HCEC 1CT (cell line): ENCODE measurements around the gene NHLH2.

ENCODE experiments used
- DNase-seq: peaks from one replicate; pipeline ENCODE4 v3.0.0-alpha.2; 2017

The NHLH2 gene

DNA sequence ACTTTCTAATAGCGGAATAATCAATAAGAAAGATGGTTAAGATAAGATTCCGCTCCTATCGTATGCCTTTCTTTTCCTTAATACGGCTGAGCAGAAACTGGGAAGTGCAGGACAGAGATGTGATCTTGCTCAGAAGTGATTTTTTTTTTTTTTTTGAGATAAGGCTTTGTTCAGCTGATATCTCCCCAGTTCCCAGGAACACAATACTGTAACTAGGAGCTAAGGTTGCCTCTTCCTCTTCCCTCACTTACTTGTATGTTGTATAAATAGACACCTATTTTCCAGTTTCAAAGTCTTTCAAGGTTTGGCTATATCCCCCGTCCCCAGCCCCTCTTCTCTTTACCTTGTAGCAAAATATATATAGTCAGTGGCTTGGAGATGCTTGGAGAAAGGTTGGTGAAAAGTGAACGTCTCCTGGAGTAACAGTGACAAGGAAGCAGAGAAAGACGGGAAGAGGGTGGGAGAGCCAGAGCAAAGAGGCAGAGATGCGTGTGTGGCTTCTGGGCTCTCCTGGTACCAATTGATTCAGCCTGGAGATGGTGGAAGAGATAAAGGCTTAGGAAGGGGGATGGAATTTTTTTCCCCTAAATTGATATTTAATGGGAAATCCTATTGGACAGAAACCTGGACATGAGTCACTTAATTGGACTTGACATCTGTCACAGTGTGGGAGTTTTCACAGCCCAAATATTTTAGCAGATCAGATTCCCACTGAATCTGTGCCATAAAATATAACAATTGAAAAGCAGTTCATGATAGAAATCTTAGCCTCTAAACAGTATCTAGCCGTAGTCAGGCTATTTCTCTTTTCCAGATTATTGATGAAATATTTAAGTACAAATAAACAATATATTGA, at the start of gene NHLH2:
Gene NHLH2, minus strand, starts transcription at position 522 of the 856 bp plus-strand sequence. CDS start 2,754 bp downstream, outside the sequence.
- no peak for DNase-seq

DNA sequence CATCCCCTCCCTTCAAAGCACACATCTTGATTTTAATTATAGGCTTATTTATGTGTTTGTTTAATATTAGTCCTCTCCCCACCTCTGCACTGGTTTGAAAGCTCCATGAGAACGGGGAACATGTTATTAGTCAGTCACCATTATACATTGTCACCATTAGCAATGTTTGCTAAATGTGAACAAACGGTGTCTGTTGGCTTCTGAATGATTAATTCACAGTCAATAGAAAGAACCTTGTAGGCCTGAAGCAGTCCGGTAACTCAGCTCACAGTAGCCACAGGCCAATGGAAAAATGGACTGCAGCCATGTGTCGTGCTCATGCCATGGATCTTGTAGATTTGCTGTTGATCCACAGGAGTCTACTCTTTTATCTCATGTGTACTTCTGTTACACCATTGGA, 49.7 kb upstream of the NHLH2 start:
- no peak for DNase-seq

- DNase-seq: no peak
Measured at GRCh38 chr1:115888976-115889375, 48.0 kb upstream of the NHLH2 start.

DNA sequence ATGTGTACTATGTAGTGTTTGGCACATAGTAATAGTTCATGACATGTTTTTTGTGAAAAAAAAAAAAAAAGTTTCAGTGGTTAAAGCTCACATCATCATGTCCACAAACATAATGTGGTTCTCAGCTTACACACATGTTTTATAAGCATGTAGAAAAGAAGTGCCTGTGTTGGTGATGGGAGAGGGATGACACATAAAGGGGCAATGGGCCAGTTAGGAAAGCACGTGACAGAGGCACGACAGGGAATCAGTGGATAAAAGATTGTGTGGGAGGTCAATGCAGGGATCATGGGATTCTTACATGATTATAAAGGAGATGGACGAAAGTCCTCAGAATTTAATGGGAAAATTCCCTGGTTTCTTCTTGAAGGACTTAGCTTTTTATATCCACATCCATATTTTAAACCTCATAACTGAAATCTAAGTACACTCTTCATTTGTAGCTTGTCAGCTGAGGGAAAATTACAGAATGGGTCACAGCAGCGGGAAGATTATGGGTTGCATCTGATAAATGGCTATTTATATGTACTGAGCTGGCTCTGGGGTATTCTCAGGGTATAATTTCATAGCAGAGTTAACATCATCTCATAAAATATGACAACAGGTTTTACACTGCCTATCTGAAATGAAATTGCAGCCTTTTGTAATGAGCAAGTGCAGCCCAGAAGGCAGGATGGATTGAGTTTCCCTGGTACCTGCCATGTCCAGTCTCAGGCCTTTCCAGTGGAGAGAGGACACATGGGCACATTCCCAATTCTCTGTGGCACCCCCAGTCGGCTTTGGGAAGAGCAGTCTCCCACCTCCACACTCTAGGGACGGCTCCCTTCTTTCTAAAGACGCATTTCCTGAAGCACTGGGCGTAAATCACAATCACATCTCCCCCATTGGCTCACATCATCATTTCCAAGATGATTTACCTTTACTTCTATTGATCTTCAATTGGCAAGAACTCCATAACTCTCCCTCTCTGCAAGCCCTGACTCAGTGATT, 42.3 kb upstream of the NHLH2 start:
- no peak for DNase-seq

- no peak for DNase-seq
Measured at GRCh38 chr1:115880981-115881672, 40.2 kb upstream of the NHLH2 start.

GRCh38 chr1:115879977-115880376, 39.1 kb upstream of the NHLH2 start:
- no peak for DNase-seq

- peak; percentile 9 for DNase-seq
Measured at GRCh38 chr1:115877511-115877910, 36.6 kb upstream of the NHLH2 start.

DNA sequence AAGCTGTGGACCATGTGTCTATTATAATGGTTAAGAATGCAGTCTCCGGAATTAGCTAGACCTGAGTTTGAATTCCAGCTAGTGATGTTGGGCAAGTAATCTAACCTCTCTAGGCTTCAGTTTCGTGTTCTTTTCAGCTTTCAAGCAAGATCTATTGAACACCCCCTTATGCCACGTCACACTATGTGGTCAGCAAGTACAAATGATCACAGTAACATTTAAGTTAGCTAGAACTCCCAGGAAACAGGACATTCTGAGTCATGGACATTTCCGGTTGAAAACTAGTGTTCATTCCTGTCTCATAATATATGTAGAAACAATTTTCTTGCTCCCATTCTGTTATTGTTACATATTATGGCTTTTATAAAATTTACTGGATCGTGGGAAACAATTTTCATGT, 34.0 kb upstream of the NHLH2 start:
- peak; percentile 90 for DNase-seq

DNA sequence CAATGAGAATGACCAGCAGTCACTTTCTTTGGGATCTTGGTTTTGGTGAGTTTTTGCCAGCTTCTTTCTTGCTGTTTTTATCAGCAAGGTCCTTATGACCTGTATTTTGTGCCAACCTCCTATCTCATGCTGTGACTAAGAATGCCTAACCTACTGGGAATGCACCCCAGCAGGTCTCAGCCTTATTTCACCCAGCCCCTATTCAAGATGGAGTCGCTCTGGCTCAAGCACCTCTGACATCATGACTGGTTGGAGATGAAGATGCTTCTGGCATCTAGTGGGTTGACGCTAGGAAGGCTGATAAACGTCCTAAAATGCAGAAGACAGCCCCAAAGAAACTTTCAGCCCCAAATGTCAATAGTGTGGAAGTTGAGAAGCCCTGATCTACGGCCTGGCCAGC, 33.6 kb upstream of the NHLH2 start:
- DNase-seq: no peak

DNA sequence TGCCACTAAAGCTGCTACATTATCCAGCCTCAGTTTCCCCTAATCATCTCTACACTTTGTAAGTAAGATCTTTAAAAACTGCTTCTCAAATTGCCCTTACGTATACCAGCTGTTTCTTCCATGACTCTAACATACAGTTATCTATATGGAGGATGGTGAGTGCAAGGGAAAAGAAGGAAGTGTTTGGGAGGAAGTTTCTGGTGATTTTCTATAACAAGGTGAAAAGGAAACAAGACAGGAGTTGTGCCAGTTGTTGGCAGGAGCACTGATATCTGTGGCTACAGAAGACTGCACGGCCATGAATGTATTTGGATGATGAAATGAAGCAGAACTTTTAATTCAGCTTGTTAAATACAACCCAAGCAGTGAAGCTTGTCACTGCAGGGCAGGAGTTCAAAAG, 32.3 kb upstream of the NHLH2 start:
- DNase-seq: no peak

DNA sequence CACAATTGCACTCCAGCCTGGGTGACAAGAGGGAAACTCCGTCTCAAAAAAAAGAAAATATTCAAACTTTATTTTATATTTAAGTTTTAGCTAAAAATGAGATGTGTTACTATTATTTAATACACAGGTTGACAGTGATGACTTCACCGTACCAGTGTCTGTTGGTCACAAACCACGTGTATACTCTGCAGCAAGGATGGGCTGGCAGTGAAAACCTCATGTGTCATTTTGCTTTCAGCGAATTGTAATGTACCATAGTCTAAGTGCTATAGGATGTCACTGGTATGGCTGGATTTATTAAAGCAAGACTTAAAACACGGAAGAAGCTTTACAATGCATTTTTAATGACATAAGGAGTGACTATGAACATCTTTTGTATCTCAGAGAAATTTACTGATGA, 28.1 kb upstream of the NHLH2 start:
- no peak for DNase-seq

DNA sequence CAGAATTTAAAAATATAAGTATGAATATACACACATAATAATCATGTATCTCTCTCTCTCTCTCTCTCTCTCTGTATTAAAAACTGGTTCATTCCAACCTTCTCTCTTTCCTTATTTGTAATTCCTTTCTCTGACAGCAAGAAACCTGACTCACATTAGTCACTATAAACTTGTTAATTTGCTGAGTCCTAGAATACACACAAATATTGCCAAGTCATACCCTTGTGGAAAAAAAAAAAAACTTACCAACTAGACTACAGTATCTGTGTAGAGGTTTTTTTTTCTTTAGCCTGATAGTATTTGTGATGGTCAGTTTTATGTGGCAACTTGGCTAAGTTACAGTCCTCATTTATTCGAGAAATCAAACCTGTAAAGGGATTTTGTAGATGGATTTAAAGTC, 26.3 kb upstream of the NHLH2 start:
- peak; percentile 36 for DNase-seq

DNA sequence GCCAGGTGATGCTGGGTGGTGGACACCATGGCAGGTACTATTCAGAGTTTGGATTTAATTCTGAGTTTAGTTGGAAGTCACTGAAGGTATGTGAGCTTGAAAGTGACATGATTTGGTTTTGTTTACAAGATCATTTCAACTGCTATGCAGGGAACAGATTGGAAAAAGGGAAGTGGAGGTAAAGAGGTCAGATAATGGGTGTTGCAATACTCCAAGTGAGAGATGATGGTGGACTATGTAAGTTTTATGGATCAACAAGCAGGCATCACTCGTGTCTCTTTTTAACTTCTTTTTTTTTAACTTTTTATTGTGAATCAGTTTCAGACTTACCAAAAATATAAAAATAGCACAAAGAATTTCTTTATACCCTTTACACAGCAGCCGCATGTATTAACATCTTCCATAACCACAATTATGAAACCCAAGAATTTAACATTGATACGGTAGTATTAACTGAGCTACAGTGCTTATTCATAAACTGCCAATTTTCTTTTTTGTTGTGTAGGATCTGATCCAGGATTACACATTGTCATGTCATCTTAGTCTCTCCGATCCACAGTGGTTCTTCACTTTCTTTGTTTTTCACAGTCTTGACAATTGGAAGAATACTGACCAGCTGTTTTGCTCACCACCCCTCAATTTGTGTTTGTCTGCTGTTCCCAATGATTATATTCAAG, 24.9 kb upstream of the NHLH2 start:
- DNase-seq: peak; percentile 12

DNA sequence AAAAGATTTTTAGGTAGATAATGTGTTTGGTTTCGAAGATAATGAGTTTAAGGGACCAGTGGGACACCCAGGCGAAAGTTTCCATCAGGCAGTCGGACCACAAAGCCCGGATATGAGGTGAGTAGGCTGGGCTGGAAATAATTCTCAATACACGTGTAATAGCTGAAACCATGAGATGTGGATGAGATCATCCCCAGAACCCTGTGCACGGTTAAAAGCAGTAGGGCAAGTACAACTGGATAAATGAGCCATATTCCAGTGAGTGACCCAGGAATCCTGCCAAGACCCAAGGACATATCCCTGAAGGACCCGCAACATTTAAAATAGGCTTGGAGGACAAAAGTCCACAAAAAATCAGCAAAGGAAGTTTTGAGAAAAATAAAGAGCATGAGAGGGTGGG, 21.5 kb upstream of the NHLH2 start:
- no peak for DNase-seq

GRCh38 chr1:115854005-115854404, 13.1 kb upstream of the NHLH2 start:
- no peak for DNase-seq

DNA sequence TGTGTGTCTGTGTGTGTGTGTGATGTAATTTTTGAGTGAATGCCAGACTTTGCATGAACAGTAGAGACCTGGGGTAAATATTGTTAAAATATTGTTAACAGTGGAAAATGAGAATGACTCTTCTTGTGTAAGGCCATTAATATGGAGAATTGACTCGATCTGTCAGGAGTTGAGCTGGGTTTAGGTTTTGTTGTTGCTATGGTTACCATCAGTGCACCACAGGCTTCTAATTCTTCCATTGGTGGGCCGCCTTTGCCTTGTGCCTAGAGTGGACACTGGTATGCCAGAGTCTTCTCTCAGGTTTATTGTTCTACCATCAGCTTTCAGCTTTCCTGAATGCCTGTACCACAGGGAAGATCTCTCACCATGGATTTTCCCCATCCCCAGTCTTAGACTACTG, 10.0 kb upstream of the NHLH2 start:
- no peak for DNase-seq

GRCh38 chr1:115847787-115848186, 6.9 kb upstream of the NHLH2 start:
- DNase-seq: no peak

DNA sequence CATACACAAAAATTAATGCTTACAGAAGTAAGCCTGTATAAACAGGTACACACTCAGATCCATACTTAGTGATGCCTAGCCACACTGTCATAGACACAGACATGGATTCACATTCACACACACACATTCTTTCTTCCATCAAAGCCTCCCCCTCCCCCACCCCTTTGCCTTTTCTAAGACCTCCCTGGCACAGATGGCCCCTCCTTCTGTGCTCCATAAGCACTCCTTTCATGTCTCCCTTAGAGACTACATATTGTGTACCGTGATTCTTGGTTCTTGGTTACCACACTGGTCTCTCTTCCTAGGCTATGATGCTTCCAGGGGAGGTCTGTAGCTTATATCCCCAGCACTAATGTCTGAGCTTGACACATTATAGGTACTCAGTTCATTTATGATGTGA, 2.0 kb upstream of the NHLH2 start:
- DNase-seq: no peak

DNA sequence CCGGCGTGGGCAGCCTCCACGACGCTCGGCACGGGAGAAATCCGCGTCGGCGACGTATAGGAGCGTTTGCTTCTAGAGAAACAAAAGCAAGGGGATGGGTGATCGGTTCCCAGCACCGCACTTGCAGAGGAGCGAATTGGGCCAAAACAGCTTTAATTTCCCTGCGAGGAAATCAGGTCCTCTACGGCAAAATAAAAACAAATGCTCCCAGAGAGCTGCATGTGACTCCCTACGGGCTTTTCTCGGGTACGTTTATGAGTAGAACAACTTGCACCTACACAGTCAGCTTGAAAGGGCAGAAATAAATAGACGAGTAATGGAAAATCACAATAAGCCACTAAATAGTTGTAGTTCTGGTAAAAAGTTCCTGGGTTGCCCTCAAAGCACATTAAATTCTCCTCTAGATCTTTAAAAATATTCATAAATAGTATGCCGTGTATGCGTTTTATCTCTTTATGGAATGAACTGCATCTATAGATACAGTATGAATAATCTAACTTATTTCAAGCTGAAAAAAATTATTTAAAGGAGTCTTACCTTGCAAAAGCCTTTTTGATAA, 1.2 kb downstream of the NHLH2 start:
- DNase-seq: no peak

- DNase-seq: peak; percentile 36
Measured at GRCh38 chr1:115839029-115839678, 1.8 kb downstream of the NHLH2 start.

DNA sequence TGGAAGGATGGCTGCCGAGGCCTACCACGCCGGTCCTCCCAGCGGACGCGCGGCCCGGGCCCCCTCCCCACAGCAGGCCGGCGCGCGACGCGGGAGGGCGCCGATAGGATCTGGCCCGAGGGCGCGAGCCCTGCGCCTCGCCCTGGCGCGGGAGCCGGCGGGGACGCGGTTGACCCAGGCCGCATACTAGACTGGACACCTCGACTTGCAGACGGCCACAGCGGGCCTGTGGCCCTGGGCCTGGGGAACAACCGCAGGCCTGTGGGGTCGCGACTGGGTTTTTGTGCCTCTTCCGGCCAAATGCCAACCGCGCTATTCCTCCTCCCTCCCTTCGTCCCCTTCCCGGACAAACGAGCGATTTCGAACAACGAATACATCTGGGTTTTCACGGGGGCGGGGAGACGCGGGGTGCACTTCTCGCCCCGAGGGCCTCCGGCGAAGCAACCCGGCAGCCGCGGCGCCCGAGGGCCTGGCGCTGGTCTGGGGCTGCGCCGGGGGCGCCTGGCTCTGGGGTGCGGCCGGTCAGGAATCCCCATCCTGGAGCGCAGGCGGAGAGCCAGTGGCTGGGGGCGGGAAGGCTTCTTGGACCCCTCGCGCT, 2.4 kb downstream of the NHLH2 start:
- no peak for DNase-seq
